GM19238 (cell line): ENCODE data around the gene MINDY2.
"Not testable (repeated sequence)": the region's sequence is repeated elsewhere in the genome, so short reads cannot be mapped to it uniquely, and the experiment has no call there.

Source experiments
- DNase-seq: peaks from one replicate; pipeline ENCODE4 v3.0.0; 2011; ENCODE audit warnings: low spot score; ENCODE audit not compliant: insufficient read length

MINDY2 gene

DNA sequence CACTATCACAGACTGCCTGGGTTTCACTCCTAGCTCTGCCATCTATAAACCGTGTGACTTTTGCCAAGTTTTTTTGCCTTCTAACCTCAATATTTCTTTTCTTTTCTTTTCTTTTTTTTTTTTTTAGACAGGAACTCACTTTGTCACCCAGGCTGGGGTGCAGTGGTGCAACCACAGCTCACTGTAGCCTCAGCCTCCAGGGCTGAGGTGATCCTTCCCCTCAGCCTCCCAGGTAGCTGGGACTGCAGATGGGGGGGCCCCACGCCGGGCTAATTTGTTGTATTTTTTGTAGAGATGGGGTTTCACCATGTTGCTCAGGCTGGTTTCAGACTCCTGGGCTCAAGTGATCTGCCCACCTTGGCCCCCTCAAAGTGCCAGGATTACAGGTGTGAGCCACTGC lies 18.4 kb upstream of the MINDY2 start:
- DNase-seq, result no peak

DNA sequence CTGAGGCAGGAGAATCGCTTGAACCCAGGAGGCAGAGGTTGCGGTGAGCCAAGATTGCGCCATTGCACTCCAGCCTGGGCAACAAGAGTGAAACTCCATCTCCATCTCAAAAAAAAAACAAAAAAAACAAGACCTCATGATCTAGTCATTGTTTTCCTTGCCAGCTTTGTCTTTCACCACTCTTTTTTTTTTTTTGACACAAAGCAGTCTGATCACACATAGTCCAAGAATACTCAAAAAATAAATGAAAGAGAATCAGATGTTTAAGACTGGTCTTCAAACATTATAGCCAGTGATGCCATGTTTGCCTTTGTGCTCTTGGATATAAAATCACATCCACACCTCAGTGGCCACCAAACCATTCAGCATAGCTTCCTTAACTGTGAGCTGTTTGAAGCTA lies 15.8 kb upstream of the MINDY2 start:
- no peak for DNase-seq

DNA sequence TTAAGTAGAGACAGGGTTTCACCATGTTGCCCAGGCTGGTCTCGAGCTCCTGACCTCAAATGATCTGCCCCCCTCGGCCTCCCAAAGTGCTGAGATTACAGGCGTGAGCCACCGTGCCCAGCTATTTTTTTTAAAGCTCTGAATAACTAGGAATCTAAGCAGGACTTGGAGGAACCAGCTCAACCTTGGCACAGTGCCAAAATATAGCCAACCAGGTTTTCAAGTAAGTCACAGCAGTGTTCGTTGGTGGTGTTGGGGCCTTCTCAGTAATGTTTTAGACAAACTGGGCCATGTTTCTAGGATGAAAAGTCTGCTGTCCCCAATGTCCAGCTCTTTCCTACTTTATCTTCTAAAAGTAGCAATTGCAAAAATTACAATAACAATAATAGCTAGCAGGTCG lies 15.1 kb upstream of the MINDY2 start:
- DNase-seq, result no peak

DNA sequence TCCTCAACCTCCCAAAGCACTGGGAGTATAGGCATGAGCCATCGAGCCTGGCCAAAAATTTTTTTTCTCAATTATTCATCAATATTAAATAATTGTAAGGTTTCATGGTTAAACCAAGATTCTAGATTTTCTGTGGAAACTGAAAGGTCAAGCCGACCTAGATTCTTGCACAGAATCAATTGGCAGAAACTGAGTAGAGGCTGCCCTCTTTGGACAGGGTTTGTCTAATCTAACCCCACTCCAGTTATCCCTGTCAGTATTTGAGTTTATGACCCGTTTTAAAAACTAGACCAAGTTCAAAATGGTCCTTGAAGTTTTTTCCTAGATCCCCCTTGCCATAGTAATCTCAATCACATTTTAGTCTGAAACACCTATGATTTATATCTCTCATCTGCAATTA lies 13.0 kb upstream of the MINDY2 start:
- DNase-seq, result no peak

DNA sequence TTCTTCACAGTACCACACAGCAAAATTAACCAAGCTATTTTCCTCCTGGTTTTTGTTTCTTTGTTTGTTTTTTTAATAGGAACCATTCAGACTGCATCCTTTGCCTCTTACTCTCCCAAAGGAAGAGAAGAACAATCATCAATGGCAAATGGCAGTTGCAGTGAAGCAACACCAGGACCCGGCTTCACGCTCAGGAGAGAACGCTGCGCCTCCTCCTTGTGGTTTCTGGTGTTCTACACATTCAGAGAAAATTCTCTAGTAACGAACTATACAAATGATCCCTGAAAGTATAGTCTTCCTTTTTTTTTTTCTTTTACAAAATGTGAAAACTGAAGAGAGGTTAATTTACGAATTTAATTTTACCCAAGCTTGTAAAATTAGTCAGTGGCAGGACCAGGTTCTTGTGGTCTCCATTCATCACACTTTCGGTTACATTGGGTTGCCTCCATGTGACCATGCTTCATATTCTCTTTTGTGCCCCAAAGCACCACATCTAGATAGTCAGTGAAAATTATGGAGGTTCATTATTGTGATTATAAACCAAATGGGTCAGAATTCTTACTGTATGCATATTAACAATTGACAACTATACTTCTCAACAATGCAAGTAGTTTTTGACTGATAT lies 10.6 kb upstream of the MINDY2 start:
- no peak for DNase-seq

DNA sequence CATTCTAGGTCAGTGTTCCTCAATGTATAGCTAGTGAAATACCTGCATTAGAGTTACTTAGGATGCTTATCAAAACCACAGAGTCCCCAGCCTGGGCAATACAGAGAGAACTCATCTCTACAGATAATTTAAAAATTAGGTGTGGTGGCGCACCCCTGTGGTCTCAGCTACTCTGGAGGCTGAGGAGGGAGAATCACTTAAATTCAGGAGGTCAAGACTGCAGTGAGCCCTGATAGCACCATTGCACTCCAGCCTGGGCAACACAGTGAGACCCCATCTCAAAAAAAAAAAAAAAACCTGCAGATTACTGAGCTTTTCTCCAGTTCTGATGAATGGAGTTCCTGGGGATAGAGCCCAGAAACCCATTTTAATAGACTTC lies 10.1 kb upstream of the MINDY2 start:
- DNase-seq, result no peak

DNA sequence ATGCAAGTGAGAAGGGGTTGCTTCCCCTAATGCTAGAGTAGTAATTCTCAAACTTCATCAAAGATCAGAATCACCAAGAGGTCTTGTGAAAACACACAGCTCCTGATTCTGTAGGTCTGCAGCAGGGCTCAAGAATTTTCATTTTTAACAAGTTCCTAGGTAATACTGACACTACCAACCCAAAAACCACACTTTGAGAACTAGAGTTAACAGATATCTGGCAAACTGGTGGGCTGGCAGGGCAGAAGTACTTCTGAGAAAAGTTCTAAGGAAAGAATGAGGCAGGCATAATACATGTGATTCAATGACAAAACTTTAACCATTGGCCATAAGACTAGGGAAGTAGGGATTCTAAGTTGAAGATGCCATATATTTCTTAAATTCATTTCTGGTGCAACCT lies 8.8 kb upstream of the MINDY2 start:
- no peak for DNase-seq

DNA sequence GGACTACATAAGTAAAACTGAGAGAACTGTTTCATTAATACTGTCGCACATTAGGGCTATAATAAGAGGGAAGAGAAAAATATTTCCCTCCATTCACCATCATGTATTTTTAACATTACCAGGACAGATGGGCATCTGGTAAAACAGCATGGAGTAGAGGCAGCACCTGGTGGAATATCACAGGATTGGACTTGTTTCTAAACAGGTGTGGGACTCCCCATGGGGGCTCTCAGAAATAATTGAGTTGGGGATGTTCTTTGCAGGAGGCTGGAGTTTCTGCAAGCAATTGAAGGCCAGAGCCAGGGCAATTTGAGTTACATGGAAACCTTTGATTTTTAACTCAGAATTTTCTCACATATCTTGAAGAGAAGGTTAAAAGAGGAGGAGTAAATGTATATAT lies 8.4 kb upstream of the MINDY2 start:
- DNase-seq, result no peak

DNA sequence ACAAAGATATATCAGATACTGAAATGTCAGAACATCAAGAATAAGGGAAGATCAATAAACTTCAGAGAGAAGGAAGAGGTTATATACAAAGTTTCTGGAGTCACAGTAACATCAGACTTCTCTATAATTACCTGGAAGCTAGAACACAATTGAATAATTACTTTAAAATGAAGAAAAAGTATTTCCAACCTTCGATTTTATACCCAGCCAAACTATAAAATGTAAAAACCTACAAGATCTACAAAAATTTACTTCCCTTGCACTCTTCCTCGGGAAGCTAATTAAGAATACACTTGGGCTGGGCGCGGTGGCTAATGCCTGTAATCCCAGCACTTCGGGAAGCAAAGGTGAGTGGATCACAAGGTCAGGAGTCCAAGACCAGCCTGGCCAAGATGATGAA lies 6.6 kb upstream of the MINDY2 start:
- no peak for DNase-seq

DNA sequence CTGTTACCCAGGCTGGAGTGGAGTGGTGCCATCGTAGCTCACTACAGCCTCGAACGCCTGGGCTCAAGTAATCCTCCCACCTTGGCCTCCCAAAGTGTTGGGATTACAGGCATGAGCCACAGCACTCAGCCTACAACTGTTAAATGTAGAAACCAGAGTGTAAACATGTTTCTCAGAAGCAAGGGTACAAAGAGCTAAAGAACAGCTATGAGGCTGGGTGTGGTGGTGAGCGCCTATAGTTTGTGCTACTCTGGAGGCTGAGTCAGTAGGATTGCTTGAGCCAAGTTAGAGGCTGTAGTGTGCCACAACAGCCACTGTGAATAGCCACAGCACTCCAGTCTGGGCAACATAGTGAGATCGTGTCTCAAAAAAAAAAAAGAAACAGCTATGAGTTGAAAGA lies 4.8 kb upstream of the MINDY2 start:
- DNase-seq, result no peak

DNA sequence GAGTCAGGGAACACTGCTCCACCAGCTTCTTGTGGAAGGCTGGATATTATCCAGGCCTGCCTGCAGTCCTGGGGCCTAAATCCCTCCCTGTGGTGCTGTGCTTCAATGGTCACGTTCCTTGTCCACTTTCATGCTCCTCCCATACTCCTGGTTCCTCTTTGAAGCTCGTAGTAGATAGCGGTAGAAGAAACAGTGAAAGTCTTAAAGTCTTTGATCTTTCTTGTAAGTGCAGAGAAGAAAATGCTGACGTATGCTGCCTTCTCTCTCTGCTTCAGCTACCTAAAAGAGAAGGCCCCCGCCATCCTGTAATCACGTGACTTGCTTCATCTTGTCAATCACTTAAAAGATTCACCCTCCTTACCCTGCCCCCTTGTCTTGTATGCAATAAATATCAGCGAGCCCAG lies 2.5 kb upstream of the MINDY2 start:
- DNase-seq, result not testable (repeated sequence)

DNA sequence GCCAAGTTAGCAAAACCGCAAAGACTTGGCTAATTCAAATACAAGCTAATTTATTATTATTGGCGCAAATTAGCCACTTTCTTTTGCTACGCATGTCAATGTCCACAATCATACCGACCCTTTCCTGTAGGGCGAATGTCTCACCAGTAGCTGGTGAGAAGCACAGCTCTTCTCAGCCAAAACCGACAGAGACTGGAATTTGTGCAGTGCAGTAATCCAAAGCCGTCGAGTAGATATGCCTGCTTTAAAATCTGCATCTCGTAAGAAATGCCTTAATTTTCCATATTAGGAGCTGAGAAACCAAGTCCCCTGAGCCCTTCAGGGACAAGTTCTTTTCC lies 614 bp upstream of the MINDY2 start:
- DNase-seq, result peak; percentile 26

DNA sequence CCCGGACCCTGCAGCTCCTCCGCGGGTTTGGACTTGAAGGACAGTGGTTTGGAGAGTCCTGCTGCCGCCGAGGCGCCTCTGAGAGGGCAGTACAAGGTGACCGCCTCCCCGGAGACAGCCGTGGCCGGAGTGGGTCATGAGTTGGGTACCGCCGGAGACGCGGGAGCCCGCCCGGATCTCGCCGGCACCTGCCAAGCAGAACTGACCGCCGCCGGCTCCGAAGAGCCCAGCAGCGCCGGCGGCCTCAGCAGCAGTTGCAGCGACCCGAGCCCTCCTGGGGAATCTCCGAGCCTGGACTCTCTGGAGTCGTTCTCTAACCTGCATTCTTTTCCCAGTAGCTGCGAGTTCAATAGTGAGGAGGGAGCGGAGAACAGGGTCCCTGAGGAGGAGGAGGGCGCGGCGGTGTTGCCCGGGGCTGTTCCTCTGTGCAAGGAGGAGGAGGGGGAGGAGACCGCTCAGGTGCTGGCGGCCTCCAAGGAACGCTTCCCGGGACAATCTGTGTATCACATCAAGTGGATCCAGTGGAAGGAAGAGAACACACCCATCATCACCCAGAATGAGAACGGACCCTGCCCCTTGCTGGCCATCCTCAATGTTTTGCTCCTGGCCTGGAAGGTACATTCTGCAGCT lies 634 bp downstream of the MINDY2 start:
- peak; percentile 5 for DNase-seq

DNA sequence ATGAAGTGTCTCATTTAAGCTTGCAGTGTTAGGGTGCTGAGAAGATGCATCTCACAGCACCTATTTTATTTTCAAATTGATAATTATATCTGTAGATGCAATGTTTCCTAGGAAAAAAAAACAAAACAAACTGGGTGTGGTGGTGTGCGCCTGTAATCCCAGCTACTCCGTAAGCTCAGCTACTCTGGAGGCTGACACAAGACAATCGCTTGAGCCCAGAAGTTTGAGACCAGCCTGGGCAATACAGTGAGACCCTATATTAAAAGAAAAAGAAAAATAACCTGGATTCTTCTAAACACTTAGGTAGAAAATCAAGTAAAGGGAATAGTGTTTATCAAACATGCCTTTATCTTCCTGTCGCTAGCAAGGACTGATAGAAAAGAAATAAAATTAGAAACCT lies 1.9 kb downstream of the MINDY2 start:
- DNase-seq, result no peak

DNA sequence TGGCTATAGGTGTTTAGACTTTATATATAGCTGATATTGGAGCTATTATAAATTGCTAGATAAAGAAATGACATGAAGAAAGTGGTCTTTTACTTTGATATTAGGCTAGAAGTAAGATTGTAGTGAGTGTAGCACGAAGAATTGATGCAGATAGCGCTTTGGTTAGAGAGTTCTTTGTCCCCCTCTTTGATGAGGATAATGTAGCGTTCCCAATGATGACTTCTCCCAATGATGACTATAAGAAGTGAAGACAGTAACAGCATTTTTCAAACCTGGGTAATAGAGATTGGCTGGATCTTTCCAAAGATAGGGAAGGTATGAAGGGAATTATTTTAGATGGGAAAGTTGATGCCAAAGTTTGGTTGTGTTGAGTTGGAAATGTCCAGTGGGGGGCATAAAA lies 4.3 kb downstream of the MINDY2 start:
- no peak for DNase-seq

DNA sequence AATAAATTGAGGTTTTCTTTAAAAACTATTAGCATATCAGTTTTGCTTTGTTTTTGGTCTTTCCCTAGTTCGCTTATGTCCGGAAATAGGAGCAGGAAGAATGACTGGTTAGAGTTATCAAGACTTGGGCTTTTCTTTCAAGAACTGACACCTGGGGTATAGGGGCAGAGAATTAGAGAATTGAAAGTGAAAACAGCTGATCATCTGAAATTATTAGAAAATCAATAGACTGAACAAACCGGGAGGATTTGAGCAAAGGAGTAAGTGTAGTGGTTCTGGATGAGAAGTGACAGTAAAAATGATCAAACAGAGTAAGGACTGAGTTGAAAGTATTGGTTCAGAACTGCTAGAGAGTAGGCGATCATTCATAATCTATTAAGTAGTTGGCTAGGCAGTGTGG lies 6.0 kb downstream of the MINDY2 start:
- DNase-seq, result peak; percentile 25

DNA sequence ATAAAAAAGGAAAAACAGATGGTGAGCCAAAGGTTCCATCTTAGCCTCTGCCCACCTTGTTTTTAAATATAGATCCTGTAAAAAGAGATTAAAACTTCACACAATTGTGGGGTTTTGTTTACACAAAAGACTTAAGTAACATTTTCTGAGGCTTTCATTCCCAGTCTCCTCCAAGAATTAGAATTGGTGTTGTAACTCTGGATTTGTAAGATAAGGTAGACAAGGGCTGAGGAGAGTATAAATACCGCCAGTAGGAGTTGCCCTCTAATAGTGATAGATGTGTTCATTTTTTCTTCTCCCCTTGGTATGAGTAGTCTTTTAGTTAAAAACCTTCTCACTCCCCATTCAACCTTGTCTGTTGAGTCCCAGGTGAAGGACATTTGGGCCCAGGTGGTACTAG lies 8.5 kb downstream of the MINDY2 start:
- DNase-seq, result no peak

DNA sequence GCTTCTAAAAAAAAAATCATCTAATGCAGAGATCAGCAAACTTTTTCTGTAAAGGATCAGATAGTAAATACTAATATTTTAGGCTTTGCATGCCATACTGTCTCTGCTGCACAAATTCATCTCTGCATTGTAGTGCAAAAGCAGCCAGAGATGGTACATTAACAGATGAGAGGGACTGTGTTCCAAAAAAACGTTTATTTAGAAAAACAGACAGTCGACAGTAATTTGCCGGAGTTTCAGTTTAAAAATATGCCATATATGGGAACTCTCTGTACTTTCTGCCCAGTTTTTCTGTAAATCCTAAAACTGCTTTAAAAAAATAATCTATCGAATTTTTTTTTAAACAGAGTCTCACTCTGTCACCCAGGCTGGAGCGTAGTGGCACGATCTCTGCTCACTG lies 14.3 kb downstream of the MINDY2 start:
- no peak for DNase-seq

DNA sequence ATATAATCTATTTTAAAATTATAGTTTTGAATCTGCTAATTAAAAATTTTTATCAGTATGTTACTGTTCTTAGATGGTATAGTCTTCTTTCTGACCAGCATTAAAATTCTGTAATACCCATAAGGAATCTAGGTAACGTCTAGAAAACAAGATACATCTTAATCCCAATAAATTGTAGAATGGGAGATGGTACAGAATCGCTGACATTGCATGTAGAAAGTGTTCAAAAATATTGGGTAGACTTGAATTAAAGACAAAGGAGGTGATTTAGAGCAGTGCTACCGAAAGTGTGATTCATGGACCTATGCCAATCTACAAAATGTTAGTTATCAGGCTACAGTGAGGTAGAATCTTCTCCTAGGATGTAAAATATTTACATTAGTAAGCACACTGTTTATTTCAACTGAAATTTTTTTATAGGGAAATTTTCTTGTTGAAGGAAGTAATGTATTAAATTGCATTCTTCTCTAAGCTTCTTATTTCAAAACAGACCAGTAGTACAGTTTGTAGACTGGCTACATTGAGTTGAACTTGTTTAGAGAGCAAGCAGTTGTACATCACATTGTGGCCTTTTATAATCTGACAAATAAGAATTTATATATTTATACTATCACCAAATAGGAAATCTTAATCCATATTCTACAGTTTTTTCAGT lies 17.1 kb downstream of the MINDY2 start:
- DNase-seq, result no peak

DNA sequence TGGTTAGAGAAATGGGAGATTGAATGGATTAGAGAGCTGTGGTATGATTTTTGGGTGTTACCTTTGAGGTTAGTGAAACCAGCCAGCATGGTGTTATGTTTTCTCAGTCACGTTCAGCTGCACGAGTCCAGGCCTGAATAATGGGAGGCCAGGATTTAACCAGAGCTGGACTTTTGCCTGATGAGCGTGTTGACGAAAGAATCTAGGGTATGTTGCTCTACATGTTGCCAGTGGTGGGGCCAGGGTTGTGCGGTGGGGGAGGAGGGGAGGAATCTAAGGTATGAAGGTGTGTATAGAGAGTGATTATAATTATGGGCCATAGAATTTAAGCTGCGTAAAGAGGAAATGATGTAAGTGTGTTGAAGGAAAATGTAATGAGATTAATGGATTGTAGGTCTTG lies 22.8 kb downstream of the MINDY2 start:
- no peak for DNase-seq

DNA sequence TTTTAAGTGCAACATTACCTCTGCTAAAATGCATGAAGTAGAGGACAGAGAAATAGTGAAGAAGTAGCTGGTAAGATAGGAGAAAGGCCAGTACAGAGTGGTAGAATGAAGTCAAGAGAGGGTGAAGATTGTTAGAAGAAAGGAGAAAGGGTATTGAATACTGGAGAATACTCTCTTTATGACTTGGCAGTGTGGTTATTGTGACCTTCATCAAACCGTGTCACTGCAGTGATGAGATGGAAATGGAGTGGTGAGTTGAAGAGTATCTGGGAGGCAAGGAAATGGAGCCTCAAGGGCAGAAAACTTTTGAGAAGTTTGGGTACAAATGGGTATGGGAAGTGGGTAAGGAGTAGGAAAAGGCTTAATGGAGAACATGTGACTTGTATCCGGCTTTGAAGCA lies 24.7 kb downstream of the MINDY2 start:
- DNase-seq, result no peak

DNA sequence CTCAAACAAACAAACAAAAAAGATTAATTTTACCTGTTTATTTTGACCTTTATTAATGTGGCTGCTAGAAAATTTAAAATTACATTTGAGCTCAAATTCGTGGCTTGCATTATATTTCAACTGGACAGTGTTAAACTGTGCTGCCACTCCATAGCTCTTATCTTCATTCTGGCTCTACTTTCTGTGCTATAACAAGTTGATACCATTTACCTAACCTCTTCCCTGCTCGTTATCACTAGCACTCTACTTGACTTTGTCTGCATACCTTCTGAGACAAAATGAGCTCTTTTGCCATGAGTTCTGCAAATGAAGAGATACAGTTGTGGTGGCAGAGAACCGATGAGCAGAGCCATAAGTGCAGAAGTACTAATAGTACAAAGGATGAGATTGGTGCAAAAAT lies 26.4 kb downstream of the MINDY2 start:
- DNase-seq, result no peak

DNA sequence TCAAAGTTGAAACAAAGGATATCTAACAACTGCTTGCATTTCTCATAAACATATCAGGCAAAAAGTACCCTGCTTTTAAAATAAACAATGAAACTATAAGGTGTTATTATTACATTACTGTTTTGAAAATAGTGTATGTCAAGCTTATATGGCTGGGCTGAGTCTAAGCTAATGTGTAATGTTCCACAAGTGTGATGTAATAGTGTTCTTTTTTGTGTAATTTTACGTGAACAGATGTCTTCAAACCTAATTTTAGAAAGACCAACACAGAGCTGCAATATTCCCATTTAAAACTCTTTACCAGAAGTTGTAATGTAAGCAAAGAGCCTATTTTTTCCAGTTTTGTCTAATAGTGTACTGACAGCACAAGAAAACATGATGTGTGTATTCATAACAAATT lies 34.0 kb downstream of the MINDY2 start:
- no peak for DNase-seq
